H1 (cell line): Measurements from ENCODE around the gene OR2L13. TPM values are rescaled to one million over a fixed set of nuclear protein-coding genes. Genes with fewer than 3 reads are reported as not detected.

Source experiments
- ATF3 ChIP-seq: IDR thresholded peaks from 2 replicates; pipeline ENCODE4 v1.6.1; 2011; ENCODE audit warnings: low read depth, mild to moderate bottlenecking, low read length; ENCODE audit not compliant: insufficient read depth
- BACH1 ChIP-seq: IDR thresholded peaks from 2 replicates; pipeline ENCODE4 v1.6.1; 2012; ENCODE audit warnings: low read length, improper control_type of control experiment
- CHD2 ChIP-seq: IDR thresholded peaks from 2 replicates; pipeline ENCODE4 v1.6.1; 2012; ENCODE audit warnings: low read length, improper control_type of control experiment
- CHD7 ChIP-seq: fragments of 300-600 bp; sonication (generic); IDR thresholded peaks from 2 replicates; pipeline ENCODE4 v1.7.1; 2012; ENCODE audit warnings: low read length, moderate library complexity, mild to moderate bottlenecking, inconsistent platforms; ENCODE audit not compliant: insufficient replicate concordance
- EP300 ChIP-seq, 2 experiments: IDR thresholded peaks; 1 replicate in 1 of 2; 2 replicates in 1 of 2; pipeline ENCODE4 v1.6.1; 2011 to 2012; ENCODE audit warnings: low read depth in 2 of 2, low read length in 2 of 2, mild to moderate bottlenecking in 2 of 2, borderline replicate concordance in 1 of 2, inconsistent platforms in 1 of 2, moderate library complexity in 1 of 2
- FOSL1 ChIP-seq: IDR thresholded peaks from 2 replicates; pipeline ENCODE4 v1.6.1; 2011; ENCODE audit warnings: mild to moderate bottlenecking, low read depth, low read length, moderate library complexity; ENCODE audit not compliant: insufficient read depth
- NANOG ChIP-seq: IDR thresholded peaks from 2 replicates; pipeline ENCODE4 v1.6.1; 2011; ENCODE audit warnings: low read length, low read depth, mild to moderate bottlenecking, inconsistent platforms; ENCODE audit not compliant: insufficient read depth, poor library complexity, severe bottlenecking
- TAF7 ChIP-seq: optimal IDR thresholded peaks from 2 replicates; pipeline ENCODE3; 2011; ENCODE audit warnings: low read depth, mild to moderate bottlenecking, inconsistent platforms, low read length, moderate library complexity, borderline replicate concordance
- USF2 ChIP-seq: IDR thresholded peaks from 2 replicates; pipeline ENCODE4 v1.6.1; 2011; ENCODE audit warnings: low read length, improper control_type of control experiment
- polyA plus RNA-seq, 7 experiments: library from polyadenylated mRNA; depleted of rRNA in 3 of 7; stranded (reverse) in 5 of 7; unstranded in 2 of 7; fragments of >200 nt in 5 of 7; fragments of 200-250 nt in 2 of 7; gene quantifications; 1 replicate in 5 of 7; 2 replicates in 1 of 7; 4 replicates in 1 of 7; pipeline versions ENCODE4 v1.2.1 to v1.2.3, GENCODE V29; 2011 to 2013; ENCODE audit warnings: missing spikeins in 2 of 7, mixed read lengths in 2 of 7
- total RNA-seq: library from RNA; stranded (reverse); fragmentation: NEBNext Ultra II Directional; extraction: Animal tissue kit (Norgen Biotek cat#: 25700); gene quantifications from 2 replicates; pipeline ENCODE4 v1.2.1, GENCODE V29; 2021

Gene OR2L13
- total and polyA plus RNA-seq, 2 of the 8 experiments (the other 6 are each of a cell fraction or from before 2014, with no cell fraction given), result not detected

- no peak for TF ChIP-seq CHD7
- no peak for TF ChIP-seq NANOG
- no peak for TF ChIP-seq CHD2
- no peak for TF ChIP-seq TAF7
- no peak for TF ChIP-seq EP300 (IDR thresholded peaks at IDR 0.05; ENCODE audit: borderline replicate concordance in 1 of 2, low read depth in 2 of 2, low read length in 2 of 2)
- no peak for TF ChIP-seq BACH1
- no peak for TF ChIP-seq FOSL1
- TF ChIP-seq USF2, result no peak
- no peak for TF ChIP-seq ATF3
Measured at GRCh38 chr1:248098529-248098928, 3.5 kb downstream of the OR2L13 start (continued).
